HG02763 (cell line): ENCODE results near the gene WWC2.
A peak's percentile ranks its signal among the peaks of the same experiment; 100 is the strongest.

ENCODE experiments used
- ATAC-seq: cut with Tn5 transposase; IDR thresholded peaks from one replicate; pipeline ENCODE4 v1.9.1; 2021; ENCODE audit warnings: mild to moderate bottlenecking, moderate library complexity; ENCODE audit not compliant: unreplicated experiment

WWC2 gene

GRCh38 chr4:183098723-183099536, at the start of gene WWC2:
WWC2 (plus strand) TSS chr4:183099257; CDS start chr4:183099492, 235 bp downstream.
- peak; percentile 65 for ATAC-seq

DNA sequence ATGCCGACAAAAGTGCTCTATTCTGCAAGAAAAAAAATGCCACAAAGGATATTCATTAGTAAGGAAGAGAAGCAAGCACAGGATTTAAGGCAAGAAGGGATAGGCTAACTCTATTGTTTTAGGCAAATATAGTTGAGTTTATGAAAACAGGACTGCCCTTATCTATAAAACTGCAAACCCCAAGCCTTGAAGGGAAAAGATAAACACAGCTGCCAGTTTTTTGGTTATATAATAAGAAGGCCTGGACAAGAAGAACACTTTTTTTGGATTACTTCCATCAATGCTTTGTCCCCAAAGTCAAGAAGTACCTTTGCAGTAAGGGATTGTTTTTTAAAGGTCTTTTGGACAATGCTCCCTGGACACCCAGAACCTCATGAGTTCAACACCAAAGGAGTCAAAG, 45.4 kb upstream of the WWC2 start:
- ATAC-seq = no peak

GRCh38 chr4:183057255-183057654, 41.8 kb upstream of the WWC2 start:
- ATAC-seq = no peak

DNA sequence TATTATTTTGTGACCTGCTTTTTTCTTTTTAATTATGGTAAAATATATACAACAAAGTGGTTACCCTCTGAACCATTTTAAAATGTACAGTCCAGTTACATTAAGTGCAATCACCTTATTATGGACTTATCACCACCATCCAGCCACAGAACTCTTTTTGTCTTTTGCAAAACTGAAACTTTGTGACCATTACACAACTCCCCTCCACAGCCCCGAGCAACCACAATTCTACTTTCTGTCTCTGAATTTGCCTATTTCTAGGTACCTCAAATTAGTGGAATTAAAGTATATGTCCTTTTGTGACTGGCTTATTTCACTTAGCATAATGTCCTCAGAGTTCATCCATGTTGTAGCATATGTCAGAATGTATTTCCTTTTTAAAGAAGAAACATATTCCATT, 39.3 kb upstream of the WWC2 start:
- ATAC-seq = peak; percentile 56

GRCh38 chr4:183068502-183068901, 30.6 kb upstream of the WWC2 start:
- ATAC-seq = no peak

DNA sequence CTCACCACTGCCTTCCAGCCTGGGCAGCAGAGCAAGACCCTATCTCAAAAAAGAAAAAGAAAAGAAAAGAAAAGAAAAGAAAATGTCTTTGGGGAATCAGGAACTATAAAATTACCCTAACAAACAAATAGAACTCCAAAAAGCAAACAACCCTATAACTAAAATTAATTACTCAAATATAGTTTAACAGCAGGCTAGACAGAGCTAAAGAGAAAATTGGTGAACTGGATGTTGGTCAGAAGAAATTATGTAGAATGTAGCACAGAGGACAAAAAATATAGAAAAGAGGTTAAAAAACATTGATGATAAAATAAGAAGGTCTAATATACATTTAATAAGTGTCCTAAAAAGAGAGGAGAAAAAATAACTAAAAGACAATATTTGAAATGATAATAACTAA, 27.8 kb upstream of the WWC2 start:
- ATAC-seq = no peak

DNA sequence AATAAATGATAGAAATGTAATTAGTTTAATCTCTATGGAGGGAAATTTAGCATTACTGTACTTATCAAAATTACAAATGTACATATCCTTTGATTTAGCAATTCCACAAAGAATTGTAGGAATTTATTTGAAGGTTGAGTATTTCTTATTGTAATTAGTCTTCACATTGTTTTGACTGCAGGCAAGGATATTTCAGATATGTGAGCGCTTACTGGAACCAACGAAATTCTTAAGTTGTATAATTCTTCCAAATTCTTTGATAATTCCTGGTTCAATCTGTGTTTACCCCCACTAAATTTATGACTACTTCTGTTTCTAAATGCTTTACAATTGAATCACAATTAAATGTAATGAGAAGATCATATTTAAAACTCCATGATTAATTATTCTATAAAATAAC, 26.9 kb upstream of the WWC2 start:
- no peak for ATAC-seq

GRCh38 chr4:183073838-183074145, 25.3 kb upstream of the WWC2 start:
- no peak for ATAC-seq

DNA sequence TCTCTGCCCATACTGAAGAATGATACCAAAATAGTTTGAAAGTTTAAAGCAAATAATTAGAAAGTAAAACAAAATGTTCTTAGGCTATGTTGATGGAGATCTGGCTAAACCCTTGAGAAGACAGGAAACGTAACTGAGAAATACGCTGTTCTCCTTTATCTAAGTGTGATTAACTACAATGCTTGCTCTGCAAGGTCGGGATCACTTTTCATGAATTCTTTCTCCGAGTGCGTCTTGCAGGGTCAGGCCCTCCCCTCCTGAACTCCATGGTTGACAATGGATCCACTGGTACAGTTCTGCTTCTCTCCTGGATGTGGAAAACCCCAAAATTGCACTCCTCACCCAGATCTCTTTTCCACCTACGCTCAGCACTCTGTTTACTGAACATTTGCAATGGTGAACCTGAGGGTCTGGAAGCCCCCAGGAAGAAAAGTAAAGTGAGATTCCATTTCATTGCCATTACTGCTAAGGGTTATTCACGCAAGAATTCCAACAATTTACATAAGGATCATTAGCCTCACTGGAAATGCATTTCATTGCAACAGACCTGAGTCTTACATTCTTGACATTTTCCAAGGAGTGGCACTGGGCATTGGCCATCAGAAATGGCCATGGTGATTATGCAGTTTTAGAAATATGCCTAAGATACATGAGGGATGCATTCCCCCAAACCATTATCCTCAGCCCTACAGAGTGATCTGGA, 24.6 kb upstream of the WWC2 start:
- ATAC-seq = no peak

- ATAC-seq = no peak
Measured at GRCh38 chr4:183078634-183079033, 20.4 kb upstream of the WWC2 start.

DNA sequence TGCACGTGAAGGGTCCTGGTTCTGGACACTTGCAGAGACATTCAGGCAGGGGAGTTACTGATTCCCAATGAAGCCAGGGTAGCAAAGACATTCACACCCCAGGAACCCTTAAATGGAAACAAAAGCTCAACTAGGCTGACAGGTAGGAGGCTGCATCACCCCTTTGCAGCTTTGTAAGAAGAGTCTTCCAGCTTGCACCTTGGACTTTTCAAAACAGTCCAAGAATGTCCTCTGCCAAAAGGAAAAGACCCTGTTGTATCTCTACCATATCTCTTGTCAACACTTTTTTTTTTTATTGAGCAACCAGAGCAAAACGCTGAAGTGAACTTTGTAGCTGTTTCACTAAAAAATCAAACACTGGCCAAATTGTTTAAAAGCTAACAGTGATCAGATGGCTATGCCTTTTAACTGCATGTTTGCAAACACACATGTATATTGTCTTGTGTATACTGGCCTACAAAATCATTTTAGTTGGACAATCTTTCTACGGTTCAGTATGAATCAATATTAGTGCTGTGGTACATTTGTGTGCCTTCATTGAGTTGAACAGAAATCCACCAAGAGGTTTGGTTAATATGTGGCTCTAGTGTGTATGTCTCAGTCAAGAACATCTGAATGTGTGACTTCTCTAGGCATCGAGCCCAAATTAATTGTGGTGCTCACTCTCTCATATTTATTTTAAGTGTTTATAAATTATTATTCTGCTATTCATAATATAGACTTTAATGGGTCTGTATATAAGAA, 18.5 kb upstream of the WWC2 start:
- no peak for ATAC-seq

GRCh38 chr4:183081116-183081469, 18.0 kb upstream of the WWC2 start:
- no peak for ATAC-seq

DNA sequence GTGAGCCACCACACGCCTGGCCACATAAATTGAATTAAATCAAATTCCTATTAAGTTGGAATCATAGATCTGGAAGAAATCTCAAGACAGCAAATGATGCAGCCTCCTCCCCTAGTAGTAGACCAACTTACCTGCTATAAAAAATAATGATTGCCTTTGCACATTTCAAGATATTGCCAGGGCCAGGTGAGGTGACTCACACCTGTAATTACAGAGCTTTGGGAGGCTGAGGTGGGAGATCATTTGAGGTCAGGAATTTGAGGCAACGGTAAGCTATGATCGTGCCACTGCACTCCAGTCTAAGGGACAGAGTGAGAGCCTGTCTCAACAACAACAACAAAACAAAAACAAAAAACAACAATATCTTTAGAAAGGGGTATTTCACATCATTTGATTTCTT, 17.0 kb upstream of the WWC2 start:
- no peak for ATAC-seq

DNA sequence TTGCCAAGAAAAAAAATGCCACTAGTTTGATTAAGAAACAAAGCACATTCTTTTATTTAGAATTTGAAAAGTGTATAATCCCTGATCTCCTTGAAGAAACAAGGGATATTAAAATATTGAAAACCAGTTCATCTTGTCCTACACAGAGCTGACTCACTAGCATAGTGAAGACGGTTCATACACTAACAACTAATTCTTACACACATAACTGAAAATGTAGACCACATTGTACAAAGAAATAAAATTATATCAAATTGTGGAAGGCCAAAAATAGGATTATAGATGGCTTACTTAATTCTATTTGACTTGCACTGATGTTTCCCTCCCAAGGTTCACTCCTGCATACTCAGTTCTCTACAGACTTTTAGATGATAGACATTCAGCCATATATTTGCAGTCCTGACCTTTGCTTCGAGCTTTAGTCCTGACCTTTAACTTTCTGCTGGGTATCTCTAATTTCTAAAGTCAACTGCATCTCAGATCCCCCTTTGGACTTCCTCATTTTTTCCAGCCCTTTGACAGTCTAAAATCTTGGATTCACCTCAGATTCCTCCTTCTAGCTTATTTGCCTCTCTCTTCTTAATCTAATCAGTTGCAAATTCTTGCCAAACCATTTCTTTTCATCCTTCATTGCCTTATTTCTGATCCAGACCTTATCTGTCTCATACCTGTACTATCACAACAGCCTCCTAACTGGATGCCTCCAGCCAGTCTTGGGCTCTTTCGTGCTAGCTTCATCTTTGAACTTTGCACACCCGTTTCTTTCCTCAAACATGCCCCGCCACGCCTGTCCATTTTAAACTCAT, 4.5 kb upstream of the WWC2 start:
- ATAC-seq = no peak

GRCh38 chr4:183095199-183095512, 3.9 kb upstream of the WWC2 start:
- ATAC-seq = no peak

DNA sequence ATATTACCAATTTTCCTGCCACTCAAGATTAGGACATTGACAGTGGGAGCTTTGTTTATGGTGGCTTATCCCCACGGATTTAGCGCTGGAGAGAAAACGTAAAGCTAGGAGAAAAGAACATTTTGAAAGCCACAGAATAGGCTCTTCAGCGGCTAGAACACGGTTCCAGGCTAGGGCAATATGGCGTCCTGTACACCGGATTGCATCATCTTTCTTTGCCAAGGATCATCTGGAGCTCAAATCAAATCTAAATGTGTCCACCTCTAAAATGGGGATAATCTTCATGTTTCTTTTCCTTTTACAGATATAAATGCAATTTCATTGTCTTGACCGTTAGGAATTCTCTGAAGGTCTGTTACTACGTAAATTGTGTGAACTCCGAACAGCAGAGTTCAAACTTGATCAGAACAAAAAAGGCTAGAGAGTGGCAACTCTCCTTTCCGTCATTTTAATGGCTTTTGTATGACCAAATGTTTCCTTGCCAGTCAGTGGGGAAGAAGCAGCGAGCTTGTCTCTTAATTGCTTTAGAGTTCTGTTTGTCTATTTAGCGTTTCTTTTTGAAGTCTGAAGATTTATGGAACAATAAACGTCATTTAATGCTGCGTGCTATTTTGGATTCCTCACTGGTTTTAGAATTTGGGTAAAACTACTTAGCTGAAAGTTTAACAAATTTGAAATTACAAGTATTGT, 2.6 kb upstream of the WWC2 start:
- ATAC-seq = no peak

- ATAC-seq = no peak
Measured at GRCh38 chr4:183097231-183098018, 1.6 kb upstream of the WWC2 start.

GRCh38 chr4:183098019-183098722, 886 bp upstream of the WWC2 start:
- ATAC-seq = peak; percentile 23

DNA sequence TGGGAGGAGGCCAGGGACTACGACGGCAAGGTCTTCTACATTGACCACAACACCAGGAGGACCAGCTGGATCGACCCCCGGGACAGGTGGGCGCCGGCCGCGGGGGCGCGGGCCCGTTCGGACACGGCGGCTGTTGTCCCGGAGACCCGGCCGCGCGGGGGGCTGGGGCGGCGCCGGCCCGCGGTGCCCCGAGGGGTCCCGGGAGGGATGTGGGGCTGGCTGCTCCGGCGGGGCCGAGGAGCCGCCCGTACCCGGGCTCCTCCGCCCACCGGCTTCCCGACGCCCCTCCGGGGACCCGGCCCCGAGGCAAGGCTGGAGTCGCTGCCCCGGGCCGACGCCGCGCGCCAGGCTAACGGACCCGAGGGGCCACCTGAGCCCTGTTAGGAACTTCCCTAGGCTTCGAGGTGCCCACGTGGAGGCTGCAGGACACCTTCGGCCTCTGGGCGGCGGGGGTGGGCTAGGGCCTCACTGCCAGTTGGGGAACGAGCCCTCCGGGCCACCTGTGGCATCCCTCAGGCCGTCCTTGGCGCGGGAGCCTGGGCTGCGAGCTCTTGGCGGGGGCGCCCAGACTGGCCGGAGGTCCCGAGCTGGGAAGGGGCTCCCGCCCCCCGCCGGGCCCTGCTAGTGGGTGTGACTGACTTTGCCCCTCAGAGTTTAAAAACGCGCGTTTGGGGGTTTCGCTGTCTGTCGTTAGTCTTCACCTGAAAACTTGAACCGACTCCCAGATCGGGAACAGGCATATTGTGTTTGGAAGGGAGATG, 660 bp downstream of the WWC2 start:
- peak; percentile 2 for ATAC-seq
